Measurements from ENCODE around the gene GLRX. TPM values are rescaled to one million over a fixed set of nuclear protein-coding genes. Genes with fewer than 3 reads are reported as not detected.

GLRX gene
- total and polyA plus RNA-seq, 10 of the 15 experiments (the other 5 are each of a cell fraction or from before 2014, with no cell fraction given): 63.0 to 366 (median 186) TPM

- peak; percentile 40; the same call in 1 of the 2 replicates for TF ChIP-seq ELK1 (IDR thresholded peaks at IDR 0.05; ENCODE audit: low read depth, low read length)
- 0 out of 2 replicates have a peak, but pooled peaks have one; percentile 3 for TF ChIP-seq MTA2 (IDR thresholded peaks at IDR 0.05; ENCODE audit: low read depth)
- TF ChIP-seq IKZF1 (conservative IDR thresholded peaks at IDR 0.05): peak; percentile 40; the same call in 1 of the 2 replicates
- TF ChIP-seq YBX1 (IDR thresholded peaks at IDR 0.05): no peak
- peak; percentile 38; the same call in 1 of the 2 replicates for TF ChIP-seq PML (IDR thresholded peaks at IDR 0.05; ENCODE audit: low read length)
- peak; percentile 66; the same call in 1 of the 2 replicates for TF ChIP-seq POLR2AphosphoS5 (IDR thresholded peaks at IDR 0.05; ENCODE audit: low read length)
- 0 out of 4 replicates have a peak, but pooled peaks of 1 of the 2 experiments have one; percentile 33 for TF ChIP-seq EP300 (IDR thresholded peaks at IDR 0.05; ENCODE audit: borderline replicate concordance in 1 of 2, control insufficient read depth in 1 of 2, low read depth in 2 of 2, low read length in 2 of 2)
- no peak for TF ChIP-seq FOXK2 (IDR thresholded peaks at IDR 0.05)
- TF ChIP-seq NFYB (IDR thresholded peaks at IDR 0.05; ENCODE audit: insufficient read depth, low read depth, low read length): peak; percentile 68; the same call in 1 of the 2 replicates
- no peak for TF ChIP-seq NBN (IDR thresholded peaks at IDR 0.05)
- no peak for TF ChIP-seq EZH2 (IDR thresholded peaks at IDR 0.05; ENCODE audit: borderline replicate concordance, control insufficient read depth, low read depth, low read length)
- 0 out of 4 replicates have a peak, but pooled peaks of 1 of the 2 experiments have one; percentile 4 for TF ChIP-seq ETV6 (conservative IDR thresholded peaks at IDR 0.05 in 1 of 2, IDR thresholded peaks at IDR 0.05 in 1 of 2; ENCODE audit: borderline replicate concordance in 1 of 2, low read depth in 1 of 2)
- TF ChIP-seq RELB (IDR thresholded peaks at IDR 0.05; ENCODE audit: low read depth): no peak
- TF ChIP-seq POLR2A (IDR thresholded peaks at IDR 0.05; ENCODE audit: low read depth, low read length): peak; percentile 69
- peak; percentile 31; the same call in 1 of the 2 replicates for TF ChIP-seq SPI1 (IDR thresholded peaks at IDR 0.05; ENCODE audit: borderline replicate concordance, insufficient read depth, low read depth, low read length)
- TF ChIP-seq USF1 (IDR thresholded peaks at IDR 0.05; ENCODE audit: borderline replicate concordance, extremely low read length, insufficient read depth, low read depth, low read length): no peak
- TF ChIP-seq RUNX3 (IDR thresholded peaks at IDR 0.05; ENCODE audit: low read length): peak; percentile 59
- TF ChIP-seq KLF5 (IDR thresholded peaks at IDR 0.05; ENCODE audit: partially characterized antibody): no peak
- 0 out of 2 replicates have a peak, but pooled peaks have one; percentile 8 for TF ChIP-seq TCF3 (IDR thresholded peaks at IDR 0.05; ENCODE audit: borderline replicate concordance, insufficient read depth, low read depth, low read length)
- 0 out of 2 replicates have a peak, but pooled peaks have one; percentile 33 for TF ChIP-seq CHD1 (IDR thresholded peaks at IDR 0.05; ENCODE audit: low read depth, low read length)
- TF ChIP-seq ZNF687 (IDR thresholded peaks at IDR 0.05): no peak
Measured at GRCh38 chr5:95822542-95823181, at the start of gene GLRX (continued).
